OCI-LY1 (cell line): Measurements from ENCODE around the gene PRKCE.

Source experiments
- H2AFZ ChIP-seq: fragments of 200-600 bp; sonication (generic), shearing (Covaris generic); 2 replicates; pipeline ENCODE4 v1.6.0; 2014; ENCODE audit warnings: antibody characterized with exemption, mild to moderate bottlenecking, low read length
- H3F3A ChIP-seq: fragments of 200-600 bp; sonication (generic), shearing (Covaris generic); 2 replicates; pipeline ENCODE4 v1.6.0; 2014; ENCODE audit warnings: mild to moderate bottlenecking, antibody characterized with exemption, low read length, moderate library complexity; ENCODE audit not compliant: insufficient read depth
- H3K27ac ChIP-seq: fragments of 200-600 bp; sonication (generic); 2 replicates; pipeline ENCODE4 v1.5.1; 2014; ENCODE audit warnings: low read length, mixed run types, mild to moderate bottlenecking, low read depth; ENCODE audit not compliant: poor library complexity, severe bottlenecking
- H3K27me3 ChIP-seq: fragments of 200-600 bp; sonication (generic); 2 replicates; pipeline ENCODE4 v1.6.0; 2014; ENCODE audit warnings: antibody characterized with exemption, mild to moderate bottlenecking, low read length, moderate library complexity; ENCODE audit not compliant: insufficient read depth
- H3K36me3 ChIP-seq: fragments of 200-600 bp; sonication (generic); 2 replicates; pipeline ENCODE4 v1.6.1; 2014; ENCODE audit warnings: mild to moderate bottlenecking, antibody characterized with exemption, low read length, moderate library complexity, mixed read lengths; ENCODE audit not compliant: insufficient read depth
- H3K4me1 ChIP-seq: fragments of 200-600 bp; sonication (generic); 2 replicates; pipeline ENCODE4 v1.5.1; 2014; ENCODE audit warnings: mild to moderate bottlenecking, low read length, moderate library complexity; ENCODE audit not compliant: insufficient read depth, severe bottlenecking
- H3K4me2 ChIP-seq: fragments of 200-600 bp; sonication (generic), shearing (Covaris generic); 2 replicates; pipeline ENCODE4 v1.6.1; 2014; ENCODE audit warnings: low read length
- H3K4me3 ChIP-seq: fragments of 200-600 bp; sonication (generic); 2 replicates; pipeline ENCODE4 v1.5.1; 2014; ENCODE audit warnings: low read length, low read depth, mild to moderate bottlenecking, mixed read lengths; ENCODE audit not compliant: poor library complexity, severe bottlenecking
- H3K79me2 ChIP-seq: fragments of 200-600 bp; shearing (Covaris generic); 2 replicates; pipeline ENCODE4 v1.6.1; 2016; ENCODE audit warnings: mixed run types, low read length, mixed read lengths; ENCODE audit not compliant: insufficient read depth
- H3K9ac ChIP-seq: fragments of 200-600 bp; sonication (generic), shearing (Covaris generic); 2 replicates; pipeline ENCODE4 v1.6.1; 2014; ENCODE audit warnings: mild to moderate bottlenecking, low read length, mixed read lengths
- H3K9me2 ChIP-seq: fragments of 200-600 bp; sonication (generic), shearing (Covaris generic); 2 replicates; pipeline ENCODE4 v1.6.1; 2014; ENCODE audit warnings: low read depth, mild to moderate bottlenecking, low read length, mixed read lengths
- H3K9me3 ChIP-seq: fragments of 200-600 bp; shearing (Covaris generic); 2 replicates; pipeline ENCODE4 v1.6.1; 2014; ENCODE audit warnings: low read length, mixed read lengths
- H4K20me1 ChIP-seq: fragments of 200-600 bp; sonication (generic), shearing (Covaris generic); 2 replicates; pipeline ENCODE4 v1.6.0; 2016; ENCODE audit warnings: mild to moderate bottlenecking, low read length; ENCODE audit not compliant: insufficient read depth
- CTCF ChIP-seq: fragments of 200-600 bp; sonication (generic), shearing (Covaris generic); IDR thresholded peaks from 2 replicates; pipeline ENCODE4 v1.5.1; 2017; ENCODE audit warnings: mild to moderate bottlenecking, antibody characterized with exemption, low read length, moderate library complexity, mixed read lengths
- EZH2 ChIP-seq: fragments of 200-600 bp; sonication (generic), shearing (Covaris generic); IDR thresholded peaks from 2 replicates; pipeline ENCODE4 v1.8.0; 2017; ENCODE audit warnings: borderline replicate concordance, mixed run types, mild to moderate bottlenecking, antibody characterized with exemption, low read length, moderate library complexity, mixed read lengths

Gene PRKCE

GRCh38 chr2:45943219-45944044 lies 292.0 kb downstream of the PRKCE start:
- H4K20me1 ChIP-seq, result no peaks in the 10 kb centered on the region
- H3K9me2 ChIP-seq, result no peaks in the 10 kb centered on the region
- no peak overlapping the region for H3K9ac ChIP-seq
- no peaks in the 10 kb centered on the region for H3K79me2 ChIP-seq
- H3K4me2 ChIP-seq, result no peak overlapping the region
- no peak overlapping the region for H3K27ac ChIP-seq
- no peaks in the 10 kb centered on the region for H3F3A ChIP-seq
- H3K36me3 ChIP-seq, result peaks cover 7% of the 10 kb centered on the region; the same call in 1 of the 2 replicates
- H3K9me3 ChIP-seq, result no peaks in the 10 kb centered on the region
- no peaks in the 10 kb centered on the region for H3K27me3 ChIP-seq
- H3K4me3 ChIP-seq, result no peak overlapping the region
- TF ChIP-seq CTCF, result peak; percentile 19; the same call in 1 of the 2 replicates
- no peak for TF ChIP-seq EZH2
- H2AFZ ChIP-seq, result no peak overlapping the region
- H3K4me1 ChIP-seq, result no peaks in the 10 kb centered on the region

- no peak overlapping the region for H3K4me3 ChIP-seq
- H3K79me2 ChIP-seq, result no peaks in the 10 kb centered on the region
- no peaks in the 10 kb centered on the region for H3K4me1 ChIP-seq
- H3K27ac ChIP-seq, result no peak overlapping the region
- H3F3A ChIP-seq, result no peaks in the 10 kb centered on the region
- no peaks in the 10 kb centered on the region for H3K9me3 ChIP-seq
- no peak overlapping the region for H2AFZ ChIP-seq
- no peak overlapping the region for H3K4me2 ChIP-seq
- TF ChIP-seq CTCF (no peak), EZH2 (no peak)
- H3K9me2 ChIP-seq, result no peaks in the 10 kb centered on the region
- H3K27me3 ChIP-seq, result no peaks in the 10 kb centered on the region
- peaks cover 7% of the 10 kb centered on the region; the same call in 1 of the 2 replicates for H3K36me3 ChIP-seq
- no peak overlapping the region for H3K9ac ChIP-seq
- H4K20me1 ChIP-seq, result no peaks in the 10 kb centered on the region
Observed at GRCh38 chr2:45944074-45944473, 292.6 kb downstream of the PRKCE start.

GRCh38 chr2:45945302-45945717 lies 293.8 kb downstream of the PRKCE start:
- H4K20me1 ChIP-seq, result no peaks in the 10 kb centered on the region
- no peaks in the 10 kb centered on the region for H3K27me3 ChIP-seq
- no peaks in the 10 kb centered on the region for H3F3A ChIP-seq
- TF ChIP-seq CTCF (no peak), EZH2 (no peak)
- no peak overlapping the region for H2AFZ ChIP-seq
- H3K9me3 ChIP-seq, result no peaks in the 10 kb centered on the region
- H3K9me2 ChIP-seq, result no peaks in the 10 kb centered on the region
- H3K27ac ChIP-seq, result no peak overlapping the region
- 0 out of 2 replicates have a peak, but pooled peaks cover 1% of the 10 kb centered on the region for H3K36me3 ChIP-seq
- no peak overlapping the region for H3K4me3 ChIP-seq
- no peak overlapping the region for H3K4me2 ChIP-seq
- no peaks in the 10 kb centered on the region for H3K4me1 ChIP-seq
- H3K79me2 ChIP-seq, result no peaks in the 10 kb centered on the region
- H3K9ac ChIP-seq, result no peak overlapping the region
